ENCODE results near the gene FLNC.

FLNC gene

GRCh38 chr7:128845475-128845874 lies 15.3 kb downstream of the FLNC start:
- DNase-seq: no peak

GRCh38 chr7:128845987-128846386 lies 15.8 kb downstream of the FLNC start:
- no peak for DNase-seq

- no peak for DNase-seq
Observed at GRCh38 chr7:128846781-128847444, 16.7 kb downstream of the FLNC start.

- no peak for DNase-seq
Observed at GRCh38 chr7:128847721-128848211, 17.6 kb downstream of the FLNC start.

- no peak for DNase-seq
Observed at GRCh38 chr7:128848289-128849155, 18.3 kb downstream of the FLNC start.

GRCh38 chr7:128849156-128849515 lies 18.9 kb downstream of the FLNC start:
- no peak for DNase-seq

- DNase-seq: no peak
Observed at GRCh38 chr7:128849804-128850490, 19.7 kb downstream of the FLNC start.

GRCh38 chr7:128852537-128853254 lies 22.5 kb downstream of the FLNC start:
- no peak for DNase-seq

- DNase-seq: no peak
Observed at GRCh38 chr7:128853799-128854198, 23.6 kb downstream of the FLNC start.

- DNase-seq: no peak
Observed at GRCh38 chr7:128854396-128854795, 24.2 kb downstream of the FLNC start.

GRCh38 chr7:128855559-128855958 lies 25.4 kb downstream of the FLNC start:
- no peak for DNase-seq

GRCh38 chr7:128856001-128856718 lies 26.0 kb downstream of the FLNC start:
- DNase-seq: no peak

GRCh38 chr7:128858380-128859231 lies 28.4 kb downstream of the FLNC start:
- no peak for DNase-seq

GRCh38 chr7:128859232-128860157 lies 29.3 kb downstream of the FLNC start:
- no peak for DNase-seq

GRCh38 chr7:128860158-128861073 lies 30.2 kb downstream of the FLNC start:
- DNase-seq: no peak

- DNase-seq: no peak
Observed at GRCh38 chr7:128861957-128862570, 31.9 kb downstream of the FLNC start.

GRCh38 chr7:128862571-128863432 lies 32.6 kb downstream of the FLNC start, which contains the start of gene ATP6V1F:
ATP6V1F (plus strand) TSS chr7:128862856; CDS start chr7:128862905, 49 bp downstream.
- peak; percentile 98 for DNase-seq

Measured in NCI-H187 (cell line).